WTC11 (cell line): ENCODE measurements around the gene TSPAN9. TPM values are rescaled to one million over a fixed set of nuclear protein-coding genes. Genes with fewer than 3 reads are reported as not detected.

Experiments
- ATAC-seq: fragments of 200-7000 bp; cut with Tn5 transposase; 2 replicates; pipeline ENCODE4 v1.10.0; 2021; ENCODE audit warnings: mild to moderate bottlenecking, moderate library complexity
- CTCF ChIA-PET: fragments of 300-600 bp; sonication (Branson Sonifier 250); formaldehyde crosslinking; loops from one replicate; lab custom pipeline; 2021; ENCODE audit warnings: antibody characterized with exemption; lab: Charles Lee
- POLR2A ChIA-PET: fragments of 350-600 bp; sonication (Branson Sonifier 250); formaldehyde crosslinking; loops from one replicate; lab custom pipeline; 2021; ENCODE audit warnings: antibody characterized with exemption; lab: Charles Lee
- DNase-seq: peaks from one replicate; pipeline ENCODE4 v3.0.0; 2021; ENCODE audit warnings: low spot score
- H3K27ac Mint-ChIP-seq: 2 replicates; pipeline ENCODE4 v1.8.0; 2021; ENCODE audit warnings: mixed read lengths
- H3K27me3 Mint-ChIP-seq: 2 replicates; pipeline ENCODE4 v1.8.0; 2021; ENCODE audit warnings: low read depth, mild to moderate bottlenecking, moderate library complexity, mixed read lengths
- H3K36me3 Mint-ChIP-seq: 2 replicates; pipeline ENCODE4 v1.8.0; 2021; ENCODE audit warnings: mixed read lengths
- H3K4me1 Mint-ChIP-seq: 2 replicates; pipeline ENCODE4 v1.8.0; 2022; ENCODE audit warnings: mixed read lengths
- H3K4me3 Mint-ChIP-seq: 2 replicates; pipeline ENCODE4 v1.8.0; 2021; ENCODE audit warnings: mild to moderate bottlenecking, moderate library complexity, mixed read lengths
- H3K9me3 Mint-ChIP-seq: 2 replicates; pipeline ENCODE4 v1.8.0; 2021; ENCODE audit warnings: mixed read lengths
- AR ChIP-seq: fragments of 250-450 bp; sonication (Bioruptor Pico); IDR thresholded peaks from 2 replicates; pipeline ENCODE4 v1.9.0; 2021; ENCODE audit warnings: mild to moderate bottlenecking
- HMGXB4 ChIP-seq: sonication (generic); formaldehyde crosslinking; IDR thresholded peaks from 2 replicates; pipeline ENCODE4 v1.8.1; 2023; ENCODE audit warnings: mild to moderate bottlenecking, moderate library complexity, missing genetic modification reagents
- MLX ChIP-seq: sonication (generic); formaldehyde crosslinking; IDR thresholded peaks from 2 replicates; pipeline ENCODE4 v1.8.1; 2023; ENCODE audit warnings: mild to moderate bottlenecking, missing genetic modification reagents, moderate library complexity
- OVOL2 ChIP-seq: fragments of 250-450 bp; sonication (Bioruptor Pico); IDR thresholded peaks from 2 replicates; pipeline ENCODE4 v1.9.0; 2021; ENCODE audit warnings: mild to moderate bottlenecking, borderline replicate concordance
- PREB ChIP-seq: sonication (generic); formaldehyde crosslinking; IDR thresholded peaks from 2 replicates; pipeline ENCODE4 v1.8.1; 2022; ENCODE audit warnings: mild to moderate bottlenecking, missing genetic modification reagents, moderate library complexity, borderline replicate concordance
- RELA ChIP-seq: sonication (generic); formaldehyde crosslinking; IDR thresholded peaks from 2 replicates; pipeline ENCODE4 v1.8.1; 2022; ENCODE audit warnings: missing genetic modification reagents, mild to moderate bottlenecking, borderline replicate concordance
- SMAD4 ChIP-seq: sonication (generic); formaldehyde crosslinking; IDR thresholded peaks from 2 replicates; pipeline ENCODE4 v1.8.0; 2022; ENCODE audit warnings: mild to moderate bottlenecking, missing genetic modification reagents
- ZNF138 ChIP-seq: sonication (generic); formaldehyde crosslinking; conservative IDR thresholded peaks from 2 replicates; pipeline ENCODE4 v1.8.1; 2022; ENCODE audit warnings: mild to moderate bottlenecking, moderate library complexity, missing genetic modification reagents
- ZNF219 ChIP-seq: sonication (generic); formaldehyde crosslinking; IDR thresholded peaks from 2 replicates; pipeline ENCODE4 v1.8.0; 2023; ENCODE audit warnings: missing genetic modification reagents, mild to moderate bottlenecking, borderline replicate concordance
- ZNF281 ChIP-seq: sonication (generic); formaldehyde crosslinking; IDR thresholded peaks from 2 replicates; pipeline ENCODE4 v1.8.0; 2023; ENCODE audit warnings: mild to moderate bottlenecking, missing genetic modification reagents
- ZNF671 ChIP-seq: fragments of 250-450 bp; sonication (Bioruptor Pico); IDR thresholded peaks from 2 replicates; pipeline ENCODE4 v1.8.0; 2021; ENCODE audit warnings: mild to moderate bottlenecking
- total RNA-seq: library from RNA; stranded (reverse); gene quantifications from 3 replicates; pipeline ENCODE4 v1.2.3, GENCODE V29; 2021
- TF ChIP-seq, protein P1 (sequence below): sonication (generic); formaldehyde crosslinking; IDR thresholded peaks from 2 replicates; pipeline ENCODE4 v1.8.0; 2022; ENCODE audit warnings: mild to moderate bottlenecking, missing genetic modification reagents
- TF ChIP-seq, protein P2 (sequence below): fragments of 250-450 bp; sonication (Bioruptor Pico); IDR thresholded peaks from 2 replicates; pipeline ENCODE4 v1.8.0; 2021; ENCODE audit warnings: mild to moderate bottlenecking

TSPAN9 gene
- total RNA-seq, 1 experiment from 2014 or later = 27.6 TPM

- no peak for TF ChIP-seq PREB
- TF ChIP-seq HMGXB4 (CRISPR knock-in tag) = no peak
- TF ChIP-seq, protein P1, sequence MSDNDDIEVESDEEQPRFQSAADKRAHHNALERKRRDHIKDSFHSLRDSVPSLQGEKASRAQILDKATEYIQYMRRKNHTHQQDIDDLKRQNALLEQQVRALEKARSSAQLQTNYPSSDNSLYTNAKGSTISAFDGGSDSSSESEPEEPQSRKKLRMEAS (CRISPR knock-in tag) = no peak
- TF ChIP-seq, protein P2, sequence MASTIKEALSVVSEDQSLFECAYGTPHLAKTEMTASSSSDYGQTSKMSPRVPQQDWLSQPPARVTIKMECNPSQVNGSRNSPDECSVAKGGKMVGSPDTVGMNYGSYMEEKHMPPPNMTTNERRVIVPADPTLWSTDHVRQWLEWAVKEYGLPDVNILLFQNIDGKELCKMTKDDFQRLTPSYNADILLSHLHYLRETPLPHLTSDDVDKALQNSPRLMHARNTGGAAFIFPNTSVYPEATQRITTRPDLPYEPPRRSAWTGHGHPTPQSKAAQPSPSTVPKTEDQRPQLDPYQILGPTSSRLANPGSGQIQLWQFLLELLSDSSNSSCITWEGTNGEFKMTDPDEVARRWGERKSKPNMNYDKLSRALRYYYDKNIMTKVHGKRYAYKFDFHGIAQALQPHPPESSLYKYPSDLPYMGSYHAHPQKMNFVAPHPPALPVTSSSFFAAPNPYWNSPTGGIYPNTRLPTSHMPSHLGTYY (CRISPR knock-in tag) = no peak
- no peak for TF ChIP-seq ZNF671 (CRISPR knock-in tag)
- TF ChIP-seq ZNF138 = no peak
- no peak for TF ChIP-seq MLX (CRISPR knock-in tag)
Observed at GRCh38 chr12:3271639-3272038, 194.5 kb downstream of the TSPAN9 start (continued).

DNA sequence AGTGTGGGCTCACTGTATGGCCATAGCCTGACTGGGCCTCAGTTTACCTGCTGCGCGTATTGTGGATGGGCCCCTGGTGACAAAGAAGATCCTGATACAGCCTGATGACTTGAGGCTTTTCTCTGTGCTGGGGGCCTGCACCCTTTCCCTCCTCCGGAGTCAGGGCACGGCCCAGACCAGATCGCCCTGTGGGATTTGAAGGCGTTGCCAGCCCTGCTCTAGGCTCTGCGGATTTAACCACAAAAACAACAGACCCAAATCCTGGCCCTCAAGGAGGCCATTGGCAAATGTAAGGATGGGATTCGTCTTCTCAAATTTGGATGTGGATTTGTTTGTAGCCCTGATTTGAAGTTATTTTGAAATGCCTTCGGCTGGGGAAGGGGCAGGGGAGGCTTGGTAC is 195.8 kb downstream of the TSPAN9 start:
- H3K4me3 Mint-ChIP-seq = no peak overlapping the region
- CTCF ChIA-PET = interaction anchor here (1.2 to 9.0 kb wide), 4 partner anchors 27 to 200 kb away, joined by 5 to 243 read pairs (median 104); no protein-coding TSS in a partner anchor
- H3K36me3 Mint-ChIP-seq = no peaks in the 10 kb centered on the region
- no peaks in the 10 kb centered on the region for H3K9me3 Mint-ChIP-seq
- ATAC-seq (no peak), DNase-seq (no peak)
- H3K4me1 Mint-ChIP-seq = peaks cover 18% of the 10 kb centered on the region
- POLR2A ChIA-PET = no interaction called here
- TF ChIP-seq OVOL2 (CRISPR knock-in tag) = no peak
- no peak for TF ChIP-seq SMAD4 (CRISPR knock-in tag)
- TF ChIP-seq PREB = no peak
- no peak for TF ChIP-seq ZNF219
- TF ChIP-seq RELA (CRISPR knock-in tag) = no peak
- TF ChIP-seq ZNF281 = no peak
- no peak for TF ChIP-seq AR (CRISPR knock-in tag)
- no peaks in the 10 kb centered on the region for H3K27me3 Mint-ChIP-seq
- no peak overlapping the region for H3K27ac Mint-ChIP-seq
